ENCODE measurements around the gene KIAA0825. TPM values are rescaled to one million over a fixed set of nuclear protein-coding genes. Genes with fewer than 3 reads are reported as not detected.

The KIAA0825 gene
- total and polyA plus RNA-seq, 2 of the 8 experiments (the other 6 are each of a cell fraction or from before 2014, with no cell fraction given): 0.60 to 1.0 TPM

- Histone ChIP-seq H3K18ac (ENCODE audit: extremely low read depth, low read length) (no peak overlapping the region), H2BK120ac (replicated peaks; ENCODE audit: low read depth, low read length) (no peak overlapping the region), H3K23ac (ENCODE audit: insufficient read length) (no peak overlapping the region), H3K9ac (replicated peaks in 1 of 4; ENCODE audit: extremely low read depth in 1 of 4, low read depth in 3 of 4, low read length in 3 of 4) (no peak overlapping the region), H2BK15ac (ENCODE audit: low read length) (no peak overlapping the region), H4K5ac (ENCODE audit: insufficient read length, low read depth, low read length) (no peak overlapping the region), H3K9me3 (ENCODE audit: insufficient read depth in 2 of 2, low read depth in 1 of 2, low read length in 1 of 2) (no peaks in the 10 kb centered on the region), H2AK5ac (ENCODE audit: low read depth, low read length) (no peak overlapping the region), H3K27ac (ENCODE audit: low read depth, low read length) (no peak overlapping the region), H2AFZ (ENCODE audit: low read length) (no peak overlapping the region), H3K4ac (replicated peaks; ENCODE audit: insufficient read length, low read depth, low read length) (no peak overlapping the region), H3K27me3 (replicated peaks in 1 of 4; ENCODE audit: control insufficient read depth in 3 of 4, extremely low read depth in 1 of 4, insufficient read depth in 3 of 4, low read length in 3 of 4) (no peaks in the 10 kb centered on the region), H3K23me2 (ENCODE audit: low read depth, low read length) (no peaks in the 10 kb centered on the region), H4K8ac (ENCODE audit: extremely low read depth, insufficient read depth, low read length) (no peak overlapping the region), H3K36me3 (ENCODE audit: control insufficient read depth in 2 of 4, insufficient read depth in 4 of 4, low read length in 3 of 4) (no peaks in the 10 kb centered on the region; a peak in 2 of 8 replicates), H3K56ac (replicated peaks; ENCODE audit: insufficient read length, low read depth, low read length) (no peak overlapping the region), H2BK20ac (ENCODE audit: low read length) (no peak overlapping the region), H3K79me1 (ENCODE audit: low read depth, low read length) (no peaks in the 10 kb centered on the region), H3K79me2 (ENCODE audit: control insufficient read depth in 1 of 2, insufficient read depth in 2 of 2, low read length in 2 of 2) (no peaks in the 10 kb centered on the region), H3K4me1 (replicated peaks in 1 of 4; ENCODE audit: control insufficient read depth in 3 of 4, insufficient read depth in 4 of 4, low read length in 3 of 4) (no peaks in the 10 kb centered on the region), H3K4me3 (ENCODE audit: extremely low read depth in 1 of 4, insufficient read depth in 2 of 4, low read depth in 3 of 4, low read length in 4 of 4) (no peak overlapping the region), H3K14ac (ENCODE audit: insufficient read length) (no peak overlapping the region), H4K20me1 (replicated peaks in 1 of 2; ENCODE audit: control insufficient read depth in 1 of 2, insufficient read depth in 2 of 2, low read length in 2 of 2) (no peaks in the 10 kb centered on the region), H2BK12ac (ENCODE audit: low read depth, low read length) (no peak overlapping the region), H3K4me2 (ENCODE audit: insufficient read depth in 1 of 2, low read depth in 2 of 2, low read length in 2 of 2) (no peak overlapping the region), H2BK5ac (ENCODE audit: low read depth, low read length) (no peak overlapping the region), H4K91ac (replicated peaks; ENCODE audit: insufficient read length, low read length) (no peak overlapping the region)
- TF ChIP-seq TAF1 (IDR thresholded peaks at IDR 0.05; ENCODE audit: low read depth, low read length): no peak
- DNase-seq (ENCODE audit: low read depth in 1 of 2, low spot score in 2 of 2) (no peak), FAIRE-seq (no peak)
- CTCF ChIA-PET (ENCODE audit: partially characterized antibody): no interaction called here
- POLR2A ChIA-PET (ENCODE audit: partially characterized antibody): no interaction called here
These were observed 28.4 kb upstream of the KIAA0825 start for GRCh38 chr5:94646758-94647157.
